GM21381 (cell line): ENCODE results near the gene ZNF423.
A peak's percentile ranks its signal among the peaks of the same experiment; 100 is the strongest.
"Not testable (repeated sequence)": the region's sequence is repeated elsewhere in the genome, so short reads cannot be mapped to it uniquely, and the experiment has no call there.

Experiments
- ATAC-seq: cut with Tn5 transposase; IDR thresholded peaks from one replicate; pipeline ENCODE4 v1.9.1; 2021; ENCODE audit warnings: mild to moderate bottlenecking, moderate library complexity; ENCODE audit not compliant: unreplicated experiment

ZNF423 gene

GRCh38 chr16:49523435-49524159 lies 332.3 kb downstream of the ZNF423 start:
- no peak for ATAC-seq

- ATAC-seq, result no peak
These were observed 334.1 kb downstream of the ZNF423 start for GRCh38 chr16:49521734-49522325.

- ATAC-seq, result no peak
These were observed 335.3 kb downstream of the ZNF423 start for GRCh38 chr16:49520492-49521038.

- no peak for ATAC-seq
These were observed 336.2 kb downstream of the ZNF423 start for GRCh38 chr16:49519741-49520140.

- ATAC-seq, result no peak
These were observed 336.8 kb downstream of the ZNF423 start for GRCh38 chr16:49519008-49519656.

- no peak for ATAC-seq
These were observed 339.4 kb downstream of the ZNF423 start for GRCh38 chr16:49516382-49517036.

GRCh38 chr16:49515861-49516260 lies 340.1 kb downstream of the ZNF423 start:
- no peak for ATAC-seq

GRCh38 chr16:49515016-49515565 lies 340.8 kb downstream of the ZNF423 start:
- no peak for ATAC-seq

- ATAC-seq, result no peak
These were observed 341.6 kb downstream of the ZNF423 start for GRCh38 chr16:49514073-49514980.

- no peak for ATAC-seq
These were observed 342.9 kb downstream of the ZNF423 start for GRCh38 chr16:49513040-49513439.

- ATAC-seq, result no peak
These were observed 345.1 kb downstream of the ZNF423 start for GRCh38 chr16:49510654-49511305.

GRCh38 chr16:49510141-49510540 lies 345.8 kb downstream of the ZNF423 start:
- ATAC-seq, result no peak

- not testable (repeated sequence) for ATAC-seq
These were observed 349.6 kb downstream of the ZNF423 start for GRCh38 chr16:49506058-49507013.

- ATAC-seq, result no peak
These were observed 350.4 kb downstream of the ZNF423 start for GRCh38 chr16:49505556-49505955.

- ATAC-seq, result no peak
These were observed 351.3 kb downstream of the ZNF423 start for GRCh38 chr16:49504626-49505025.

GRCh38 chr16:49504023-49504364 lies 351.9 kb downstream of the ZNF423 start:
- no peak for ATAC-seq

GRCh38 chr16:49503256-49504022 lies 352.5 kb downstream of the ZNF423 start:
- peak; percentile 76 for ATAC-seq
